Measurements from ENCODE around the gene NDUFS6.

The NDUFS6 gene

GRCh38 chr5:1779782-1780613 is 21.2 kb upstream of the NDUFS6 start:
- no peak for TF ChIP-seq CTCF (IDR thresholded peaks at IDR 0.05; ENCODE audit: low read depth, low read length)
- DNase-seq = no peak
- Histone ChIP-seq H3K9me3 (ENCODE audit: severe bottlenecking) (peaks cover 8% of the 10 kb centered on the region), H3K27ac (no peak overlapping the region), H3K27me3 (ENCODE audit: insufficient read depth, low read depth, severe bottlenecking) (peaks cover 95% of the 10 kb centered on the region), H3K4me3 (ENCODE audit: low read depth, low read length) (no peak overlapping the region), H3K36me3 (no peaks in the 10 kb centered on the region)

- H3K9me3 ChIP-seq (ENCODE audit: severe bottlenecking) = peaks cover 4% of the 10 kb centered on the region
- H3K4me3 ChIP-seq (ENCODE audit: low read depth, low read length) = no peak overlapping the region
- peaks cover 92% of the 10 kb centered on the region for H3K27me3 ChIP-seq (ENCODE audit: insufficient read depth, low read depth, severe bottlenecking)
- TF ChIP-seq CTCF (IDR thresholded peaks at IDR 0.05; ENCODE audit: low read depth, low read length) = no peak
- no peaks in the 10 kb centered on the region for H3K36me3 ChIP-seq
- H3K27ac ChIP-seq = no peak overlapping the region
- DNase-seq = no peak
Observed at GRCh38 chr5:1780614-1780930, 20.6 kb upstream of the NDUFS6 start.

GRCh38 chr5:1781107-1781506 is 20.1 kb upstream of the NDUFS6 start:
- DNase-seq = no peak

GRCh38 chr5:1781726-1782384 is 19.4 kb upstream of the NDUFS6 start:
- H3K27ac ChIP-seq = no peak overlapping the region
- H3K36me3 ChIP-seq = no peaks in the 10 kb centered on the region
- H3K4me3 ChIP-seq (ENCODE audit: low read depth, low read length) = no peak overlapping the region
- H3K9me3 ChIP-seq (ENCODE audit: severe bottlenecking) = no peaks in the 10 kb centered on the region
- no peak for TF ChIP-seq CTCF (IDR thresholded peaks at IDR 0.05; ENCODE audit: low read depth, low read length)
- H3K27me3 ChIP-seq (ENCODE audit: insufficient read depth, low read depth, severe bottlenecking) = peaks cover 80% of the 10 kb centered on the region
- DNase-seq = no peak

More at GRCh38 chr5:1781107-1781506, 20.1 kb upstream of the NDUFS6 start:
- TF ChIP-seq CTCF (IDR thresholded peaks at IDR 0.05; ENCODE audit: low read depth, low read length) = no peak
- H3K36me3 ChIP-seq = no peaks in the 10 kb centered on the region
- H3K4me3 ChIP-seq (ENCODE audit: low read depth, low read length) = no peak overlapping the region
- no peak overlapping the region for H3K27ac ChIP-seq
- peaks cover 87% of the 10 kb centered on the region for H3K27me3 ChIP-seq (ENCODE audit: insufficient read depth, low read depth, severe bottlenecking)
- no peaks in the 10 kb centered on the region for H3K9me3 ChIP-seq (ENCODE audit: severe bottlenecking)

- no peak for DNase-seq
- H3K27me3 ChIP-seq (ENCODE audit: insufficient read depth, low read depth, severe bottlenecking) = peaks cover 80% of the 10 kb centered on the region
- H3K4me3 ChIP-seq (ENCODE audit: low read depth, low read length) = no peak overlapping the region
- no peaks in the 10 kb centered on the region for H3K9me3 ChIP-seq (ENCODE audit: severe bottlenecking)
- H3K36me3 ChIP-seq = no peaks in the 10 kb centered on the region
- TF ChIP-seq CTCF (IDR thresholded peaks at IDR 0.05; ENCODE audit: low read depth, low read length) = no peak
- no peak overlapping the region for H3K27ac ChIP-seq
Observed at GRCh38 chr5:1782385-1783215, 18.6 kb upstream of the NDUFS6 start.

All from WERI-Rb-1 (cell line).